Neural progenitor cell (in vitro differentiated cells): ENCODE results near the gene CARMIL1.

Experiments
- CTCF ChIP-seq: fragments of 200-600 bp; sonication (generic); IDR thresholded peaks from 2 replicates; pipeline ENCODE4 v1.5.1; 2017; ENCODE audit warnings: antibody characterized with exemption, mild to moderate bottlenecking
- EZH2phosphoT487 ChIP-seq: fragments of 200-600 bp; sonication (generic); IDR thresholded peaks from 2 replicates; pipeline ENCODE4 v1.6.1; 2017; ENCODE audit warnings: antibody characterized with exemption

- TF ChIP-seq CTCF (no peak), EZH2phosphoT487 (no peak)
Measured at GRCh38 chr6:25312034-25312620, 33.0 kb downstream of the CARMIL1 start.
